ENCODE measurements around the gene MRTFA.

DNA sequence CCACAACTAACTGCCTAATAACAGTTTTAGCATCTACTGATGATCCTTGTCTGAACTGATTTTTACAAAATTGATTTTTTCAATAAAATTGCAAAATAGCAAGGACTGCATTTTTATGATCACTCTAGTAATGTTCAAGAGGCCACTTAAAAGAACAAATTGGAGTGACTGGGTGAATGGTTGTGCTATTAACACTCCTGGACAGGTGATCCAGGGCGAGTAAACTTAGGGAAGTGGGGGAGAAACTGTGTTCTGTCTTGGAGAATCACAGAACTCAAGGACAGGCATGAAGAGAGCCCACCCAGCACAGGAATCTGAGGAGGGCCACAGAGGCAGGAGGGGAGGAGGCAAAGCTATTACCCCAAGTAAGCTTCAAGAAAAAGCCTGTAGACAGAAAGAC is 190.3 kb downstream of the MRTFA start:
- TF ChIP-seq CTCF (IDR thresholded peaks at IDR 0.05), result no peak
- no peak for TF ChIP-seq POLR2A (IDR thresholded peaks at IDR 0.05)
- TF ChIP-seq POLR2AphosphoS5 (IDR thresholded peaks at IDR 0.05), result no peak
